ENCODE results near the gene SETBP1.

GRCh38 chr18:44801781-44802180 is 121.1 kb downstream of the SETBP1 start:
- TF ChIP-seq POLR2AphosphoS5 (IDR thresholded peaks at IDR 0.05), result no peak
- no peak for TF ChIP-seq CTCF (IDR thresholded peaks at IDR 0.05)
- no peak for TF ChIP-seq POLR2A (IDR thresholded peaks at IDR 0.05)

All from stomach (tissue), 4 donors.